OCI-LY7 (cell line): ENCODE results near the gene TAAR8.

Source experiments
- EZH2phosphoT487 ChIP-seq: fragments of 200-600 bp; sonication (generic); IDR thresholded peaks from 2 replicates; pipeline ENCODE4 v1.6.1; 2018; ENCODE audit warnings: low read depth, borderline replicate concordance, mild to moderate bottlenecking, mixed run types, antibody characterized with exemption, low read length, moderate library complexity, mixed read lengths
- TF ChIP-seq, protein P1 (sequence below): fragments of 200-600 bp; sonication (generic); conservative IDR thresholded peaks from 2 replicates; pipeline ENCODE4 v1.5.1; 2014; ENCODE audit warnings: mild to moderate bottlenecking, antibody characterized with exemption, low read length, moderate library complexity, mixed read lengths

DNA sequence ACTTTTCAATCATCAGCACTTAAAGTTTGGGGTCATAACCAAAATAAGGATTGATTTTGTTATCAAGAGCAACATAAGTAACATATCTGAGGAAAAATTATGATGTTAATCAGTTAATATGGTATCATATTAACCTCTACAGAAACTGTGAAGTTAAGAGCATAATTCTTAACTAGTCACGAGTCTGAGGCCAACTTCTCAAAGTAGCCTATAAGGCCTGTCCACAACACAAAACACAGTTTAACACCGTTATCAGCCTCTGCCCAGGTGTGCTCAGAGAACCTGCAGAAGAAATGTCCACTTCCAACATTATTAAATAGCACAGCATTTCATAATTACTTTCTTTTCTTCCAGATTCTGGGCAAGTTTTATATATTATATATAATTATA is 40.6 kb upstream of the TAAR8 start:
- TF ChIP-seq, protein P1, sequence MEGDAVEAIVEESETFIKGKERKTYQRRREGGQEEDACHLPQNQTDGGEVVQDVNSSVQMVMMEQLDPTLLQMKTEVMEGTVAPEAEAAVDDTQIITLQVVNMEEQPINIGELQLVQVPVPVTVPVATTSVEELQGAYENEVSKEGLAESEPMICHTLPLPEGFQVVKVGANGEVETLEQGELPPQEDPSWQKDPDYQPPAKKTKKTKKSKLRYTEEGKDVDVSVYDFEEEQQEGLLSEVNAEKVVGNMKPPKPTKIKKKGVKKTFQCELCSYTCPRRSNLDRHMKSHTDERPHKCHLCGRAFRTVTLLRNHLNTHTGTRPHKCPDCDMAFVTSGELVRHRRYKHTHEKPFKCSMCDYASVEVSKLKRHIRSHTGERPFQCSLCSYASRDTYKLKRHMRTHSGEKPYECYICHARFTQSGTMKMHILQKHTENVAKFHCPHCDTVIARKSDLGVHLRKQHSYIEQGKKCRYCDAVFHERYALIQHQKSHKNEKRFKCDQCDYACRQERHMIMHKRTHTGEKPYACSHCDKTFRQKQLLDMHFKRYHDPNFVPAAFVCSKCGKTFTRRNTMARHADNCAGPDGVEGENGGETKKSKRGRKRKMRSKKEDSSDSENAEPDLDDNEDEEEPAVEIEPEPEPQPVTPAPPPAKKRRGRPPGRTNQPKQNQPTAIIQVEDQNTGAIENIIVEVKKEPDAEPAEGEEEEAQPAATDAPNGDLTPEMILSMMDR: no peak
- TF ChIP-seq EZH2phosphoT487: no peak
